Measurements from ENCODE around the gene OXTR.

GRCh38 chr3:8762607-8763377, 6.6 kb downstream of the OXTR start:
- TF ChIP-seq FOXP2 (optimal IDR thresholded peaks at IDR 0.05; ENCODE audit: borderline replicate concordance, extremely low read depth, extremely low read length, insufficient read depth) (no peak), REST (IDR thresholded peaks at IDR 0.05; ENCODE audit: insufficient read depth in 1 of 2, low read depth in 2 of 2, low read length in 2 of 2) (no peak), SIN3A (IDR thresholded peaks at IDR 0.05; ENCODE audit: borderline replicate concordance, insufficient read depth, low read length) (no peak)
